Measurements from ENCODE around the gene SPAG8.

Gene SPAG8, protein sequence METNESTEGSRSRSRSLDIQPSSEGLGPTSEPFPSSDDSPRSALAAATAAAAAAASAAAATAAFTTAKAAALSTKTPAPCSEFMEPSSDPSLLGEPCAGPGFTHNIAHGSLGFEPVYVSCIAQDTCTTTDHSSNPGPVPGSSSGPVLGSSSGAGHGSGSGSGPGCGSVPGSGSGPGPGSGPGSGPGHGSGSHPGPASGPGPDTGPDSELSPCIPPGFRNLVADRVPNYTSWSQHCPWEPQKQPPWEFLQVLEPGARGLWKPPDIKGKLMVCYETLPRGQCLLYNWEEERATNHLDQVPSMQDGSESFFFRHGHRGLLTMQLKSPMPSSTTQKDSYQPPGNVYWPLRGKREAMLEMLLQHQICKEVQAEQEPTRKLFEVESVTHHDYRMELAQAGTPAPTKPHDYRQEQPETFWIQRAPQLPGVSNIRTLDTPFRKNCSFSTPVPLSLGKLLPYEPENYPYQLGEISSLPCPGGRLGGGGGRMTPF

DNA sequence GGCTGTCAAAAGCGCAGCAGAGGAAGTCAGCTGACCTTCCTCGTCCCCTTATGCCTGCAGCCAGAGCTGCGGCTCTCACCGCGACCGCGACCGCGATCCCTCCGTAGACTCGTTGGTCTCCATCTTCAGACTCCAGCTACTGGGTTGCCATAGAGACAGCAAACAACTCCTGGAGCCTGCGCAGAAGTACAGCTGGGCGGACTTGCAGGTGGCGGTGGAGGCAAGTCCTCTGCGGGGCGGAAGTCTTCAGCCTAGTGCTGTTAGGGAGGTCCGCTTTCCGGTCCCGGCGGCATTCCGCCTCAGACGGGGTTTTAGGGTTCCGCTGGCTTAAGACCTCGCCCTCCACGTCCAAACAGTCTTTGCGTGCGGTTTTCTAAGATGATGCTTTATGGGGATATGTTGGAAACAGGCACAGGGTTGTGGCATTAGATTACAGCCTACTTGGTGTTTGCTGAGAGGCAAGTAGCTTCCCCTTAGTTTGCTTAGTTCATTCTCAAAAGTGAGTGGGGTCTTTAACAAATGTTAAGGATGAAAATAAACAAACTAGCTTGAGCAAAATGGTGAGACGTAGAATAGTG, at the start of gene SPAG8:
Gene SPAG8, minus strand, starts transcription at position 238 of the 578 bp plus-strand sequence. Its CDS starts 115 bp downstream, at position 123.
- peak within 1 kb of the TSS; percentile 46 for H3K4me3 ChIP-seq (ENCODE audit: low read depth, low read length)
- peak; percentile 91 for DNase-seq (ENCODE audit: low read depth)
- TF ChIP-seq, protein P1, sequence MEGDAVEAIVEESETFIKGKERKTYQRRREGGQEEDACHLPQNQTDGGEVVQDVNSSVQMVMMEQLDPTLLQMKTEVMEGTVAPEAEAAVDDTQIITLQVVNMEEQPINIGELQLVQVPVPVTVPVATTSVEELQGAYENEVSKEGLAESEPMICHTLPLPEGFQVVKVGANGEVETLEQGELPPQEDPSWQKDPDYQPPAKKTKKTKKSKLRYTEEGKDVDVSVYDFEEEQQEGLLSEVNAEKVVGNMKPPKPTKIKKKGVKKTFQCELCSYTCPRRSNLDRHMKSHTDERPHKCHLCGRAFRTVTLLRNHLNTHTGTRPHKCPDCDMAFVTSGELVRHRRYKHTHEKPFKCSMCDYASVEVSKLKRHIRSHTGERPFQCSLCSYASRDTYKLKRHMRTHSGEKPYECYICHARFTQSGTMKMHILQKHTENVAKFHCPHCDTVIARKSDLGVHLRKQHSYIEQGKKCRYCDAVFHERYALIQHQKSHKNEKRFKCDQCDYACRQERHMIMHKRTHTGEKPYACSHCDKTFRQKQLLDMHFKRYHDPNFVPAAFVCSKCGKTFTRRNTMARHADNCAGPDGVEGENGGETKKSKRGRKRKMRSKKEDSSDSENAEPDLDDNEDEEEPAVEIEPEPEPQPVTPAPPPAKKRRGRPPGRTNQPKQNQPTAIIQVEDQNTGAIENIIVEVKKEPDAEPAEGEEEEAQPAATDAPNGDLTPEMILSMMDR (IDR thresholded peaks at IDR 0.05; ENCODE audit: control insufficient read depth, extremely low read depth, insufficient read depth), result no peak

DNA sequence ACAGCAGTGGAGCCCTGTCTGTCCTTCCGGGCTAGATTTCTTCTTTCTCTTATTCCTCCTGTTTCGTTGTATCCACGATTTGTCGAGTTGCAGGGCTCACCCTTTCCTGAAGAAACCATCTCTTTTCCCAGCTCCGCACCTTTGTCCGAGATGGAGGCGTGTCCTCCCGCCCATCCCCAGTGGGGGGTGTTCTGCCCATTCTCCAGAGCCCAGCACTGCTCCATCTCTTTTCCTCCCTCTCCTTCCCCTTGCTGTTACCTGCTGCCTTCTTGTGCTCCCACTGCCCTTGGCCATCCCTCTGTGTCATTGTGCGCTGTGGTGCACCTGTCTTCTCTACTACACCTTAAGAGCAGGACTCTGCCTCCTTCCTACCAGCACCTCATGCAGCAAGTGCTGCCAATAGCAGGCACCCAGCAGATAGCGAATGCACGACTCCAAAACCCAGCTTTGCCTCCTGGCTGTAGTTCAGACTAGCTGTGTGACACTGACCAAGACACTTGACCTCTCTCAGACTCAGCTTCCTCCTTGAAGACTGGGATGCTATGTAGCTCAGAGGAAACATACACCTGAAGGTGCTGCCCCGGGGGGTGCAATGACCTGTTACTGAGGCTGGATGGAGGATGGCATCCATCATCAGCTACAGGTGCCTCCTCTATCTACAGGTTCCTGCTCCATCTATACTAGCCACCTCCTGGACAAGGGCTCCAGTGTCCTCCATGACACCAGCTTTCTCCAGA, 49.3 kb upstream of the SPAG8 start:
- TF ChIP-seq, protein P1 (IDR thresholded peaks at IDR 0.05; ENCODE audit: control insufficient read depth, extremely low read depth, insufficient read depth), result no peak
- no peak overlapping the region for H3K4me3 ChIP-seq (ENCODE audit: low read depth, low read length)
- DNase-seq (ENCODE audit: low read depth), result no peak

DNA sequence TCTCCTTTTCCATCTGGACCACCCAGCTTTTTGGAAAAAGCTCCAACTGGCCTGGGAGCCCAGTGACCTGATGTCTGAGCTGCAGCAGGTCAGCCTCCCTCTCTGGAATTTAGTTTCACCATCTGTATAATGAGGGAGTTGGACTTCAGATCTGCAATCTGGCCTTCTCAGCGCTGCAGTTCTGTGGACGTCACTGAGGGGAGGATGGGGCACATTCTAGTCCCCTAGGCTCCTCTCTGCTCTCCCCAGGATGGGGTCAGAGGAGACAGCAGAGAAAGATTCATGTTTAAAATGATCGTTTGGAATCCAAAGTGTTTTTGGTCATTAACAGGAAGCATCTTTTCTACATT, 47.9 kb upstream of the SPAG8 start:
- no peak for DNase-seq (ENCODE audit: low read depth)
- TF ChIP-seq, protein P1 (IDR thresholded peaks at IDR 0.05; ENCODE audit: control insufficient read depth, extremely low read depth, insufficient read depth), result no peak
- no peak overlapping the region for H3K4me3 ChIP-seq (ENCODE audit: low read depth, low read length)

DNA sequence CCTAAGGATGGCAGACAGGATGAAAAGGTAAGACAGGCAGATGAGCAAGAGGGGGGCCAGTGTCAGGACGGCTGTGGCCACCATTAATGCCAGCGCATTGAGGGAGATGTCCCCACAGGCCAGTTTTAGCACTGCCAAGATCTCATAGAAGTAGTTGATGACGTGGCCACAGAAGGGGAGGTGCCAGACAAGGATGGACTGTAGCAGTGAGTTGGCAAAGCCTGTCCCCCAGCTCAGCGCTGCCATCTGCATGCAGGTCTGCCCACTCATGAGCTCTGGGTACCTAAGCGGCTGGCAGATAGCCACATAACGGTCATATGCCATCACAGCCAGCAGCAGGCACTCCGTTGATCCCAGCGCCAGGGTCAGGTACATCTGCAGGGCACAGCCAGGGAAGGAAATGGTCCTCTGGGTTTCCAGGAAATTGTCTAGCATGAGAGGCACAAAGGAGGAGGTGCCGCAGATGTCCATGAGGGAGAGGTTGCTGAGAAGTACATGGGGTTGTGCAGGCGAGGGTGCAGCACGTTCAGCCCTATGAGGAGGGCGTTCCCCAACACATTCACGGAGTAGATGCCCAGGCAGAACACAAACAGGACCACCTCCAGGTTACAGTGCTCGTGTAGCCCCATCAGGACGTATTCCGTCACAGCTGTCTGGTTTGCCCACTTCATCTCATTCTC, 47.4 kb upstream of the SPAG8 start:
- TF ChIP-seq, protein P1 (IDR thresholded peaks at IDR 0.05; ENCODE audit: control insufficient read depth, extremely low read depth, insufficient read depth), result peak; percentile 14; the same call in 1 of the 2 replicates
- no peak for DNase-seq (ENCODE audit: low read depth)
- H3K4me3 ChIP-seq (ENCODE audit: low read depth, low read length), result no peak overlapping the region

DNA sequence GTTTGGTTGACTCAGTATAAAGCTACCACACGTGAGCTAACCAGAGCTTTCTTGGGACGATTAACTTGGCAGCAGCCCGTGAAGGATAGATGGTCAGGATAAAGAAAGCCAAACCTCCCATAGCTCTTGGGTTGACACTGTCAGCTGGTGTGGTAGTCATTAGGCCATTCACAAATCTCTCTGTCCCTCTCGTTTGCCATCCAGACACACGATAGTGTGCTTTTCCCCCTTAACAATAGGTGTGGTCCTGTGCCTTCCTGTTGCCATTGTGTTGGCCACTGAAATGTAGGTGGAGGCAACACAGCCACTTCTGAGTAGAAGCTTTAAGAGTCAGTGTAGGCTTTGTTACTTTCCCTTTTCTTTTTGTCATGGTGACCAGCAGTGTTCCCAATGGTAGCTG, 46.4 kb upstream of the SPAG8 start:
- H3K4me3 ChIP-seq (ENCODE audit: low read depth, low read length), result no peak overlapping the region
- TF ChIP-seq, protein P1 (IDR thresholded peaks at IDR 0.05; ENCODE audit: control insufficient read depth, extremely low read depth, insufficient read depth), result no peak
- no peak for DNase-seq (ENCODE audit: low read depth)

DNA sequence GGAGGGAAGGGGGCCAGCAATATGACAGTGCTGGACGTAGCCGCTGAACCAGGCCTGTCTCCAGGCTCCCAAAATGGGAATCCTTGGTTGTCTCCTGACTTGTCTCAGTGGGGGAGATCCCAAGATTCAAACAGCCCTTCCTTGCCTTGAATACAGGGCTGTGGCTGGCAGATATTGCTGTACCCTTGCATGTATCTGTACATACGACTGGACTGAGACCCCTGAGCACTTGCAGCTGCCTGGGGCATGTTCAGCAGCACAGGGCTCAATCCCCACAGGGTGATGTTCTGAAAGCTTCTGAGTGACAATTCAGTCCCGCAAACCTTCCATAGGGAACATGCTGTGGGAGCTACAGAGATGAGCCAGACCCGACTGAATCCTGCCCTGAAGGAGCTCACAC, 44.8 kb upstream of the SPAG8 start:
- no peak overlapping the region for H3K4me3 ChIP-seq (ENCODE audit: low read depth, low read length)
- DNase-seq (ENCODE audit: low read depth), result no peak
- TF ChIP-seq, protein P1 (IDR thresholded peaks at IDR 0.05; ENCODE audit: control insufficient read depth, extremely low read depth, insufficient read depth), result no peak

Data from LNCaP clone FGC (cell line).